Tibial artery (tissue), 4 donors: Measurements from ENCODE around the gene ABHD15.
A peak's percentile ranks its signal among the peaks of the same experiment; 100 is the strongest.

Experiments used
- DNase-seq, 2 donors: peaks; one replicate each; pipeline ENCODE4 v3.0.0-alpha.2; 2019
- H3K27ac ChIP-seq, 2 donors: fragments of 200-600 bp; sonication (generic) in 1 of 2; 1 replicate in 1 of 2; 2 replicates in 1 of 2; pipeline ENCODE4 v1.5.1; 2018 to 2019; ENCODE audit warnings: mild to moderate bottlenecking in 1 of 2
- H3K27me3 ChIP-seq, 2 donors: fragments of 200-600 bp; sonication (generic) in 1 of 2; one replicate each; pipeline versions ENCODE4 v1.5.1 to v1.6.0; 2016 to 2019
- H3K36me3 ChIP-seq, 3 donors: fragments of 200-600 bp; sonication (generic) in 2 of 3; one replicate each; pipeline ENCODE4 v1.5.1; 2016 to 2019; ENCODE audit warnings: mild to moderate bottlenecking in 2 of 3
- H3K4me1 ChIP-seq, 4 donors: fragments of 200-600 bp; sonication (generic) in 2 of 4; 1 replicate in 3 of 4; 2 replicates in 1 of 4; pipeline ENCODE4 v1.5.1; 2016 to 2019
- H3K4me3 ChIP-seq, 2 donors: fragments of 200-600 bp; sonication (generic) in 1 of 2; 1 replicate in 1 of 2; 2 replicates in 1 of 2; pipeline ENCODE4 v1.5.1; 2018 to 2019; ENCODE audit warnings: mild to moderate bottlenecking in 2 of 2
- H3K9me3 ChIP-seq, 3 donors: fragments of 200-600 bp; sonication (generic) in 1 of 3; one replicate each; pipeline ENCODE4 v1.5.1; 2016 to 2019
- intact Hi-C: fragments of 100-400 bp; cut with DNase I; formaldehyde crosslinking; loops from one replicate; pipeline ENCODE4 v1.15.0; 2023; ENCODE audit warnings: low total_unique reads
- TF ChIP-seq, protein P1 (sequence below), 2 experiments: fragments of 200-600 bp in 1 of 2; fragments of 450-650 bp in 1 of 2; IDR thresholded peaks; one replicate each; pipeline ENCODE4 v1.5.1; 2017 to 2019; ENCODE audit warnings: antibody characterized with exemption in 2 of 2, mild to moderate bottlenecking in 1 of 2, moderate library complexity in 1 of 2

The ABHD15 gene

DNA sequence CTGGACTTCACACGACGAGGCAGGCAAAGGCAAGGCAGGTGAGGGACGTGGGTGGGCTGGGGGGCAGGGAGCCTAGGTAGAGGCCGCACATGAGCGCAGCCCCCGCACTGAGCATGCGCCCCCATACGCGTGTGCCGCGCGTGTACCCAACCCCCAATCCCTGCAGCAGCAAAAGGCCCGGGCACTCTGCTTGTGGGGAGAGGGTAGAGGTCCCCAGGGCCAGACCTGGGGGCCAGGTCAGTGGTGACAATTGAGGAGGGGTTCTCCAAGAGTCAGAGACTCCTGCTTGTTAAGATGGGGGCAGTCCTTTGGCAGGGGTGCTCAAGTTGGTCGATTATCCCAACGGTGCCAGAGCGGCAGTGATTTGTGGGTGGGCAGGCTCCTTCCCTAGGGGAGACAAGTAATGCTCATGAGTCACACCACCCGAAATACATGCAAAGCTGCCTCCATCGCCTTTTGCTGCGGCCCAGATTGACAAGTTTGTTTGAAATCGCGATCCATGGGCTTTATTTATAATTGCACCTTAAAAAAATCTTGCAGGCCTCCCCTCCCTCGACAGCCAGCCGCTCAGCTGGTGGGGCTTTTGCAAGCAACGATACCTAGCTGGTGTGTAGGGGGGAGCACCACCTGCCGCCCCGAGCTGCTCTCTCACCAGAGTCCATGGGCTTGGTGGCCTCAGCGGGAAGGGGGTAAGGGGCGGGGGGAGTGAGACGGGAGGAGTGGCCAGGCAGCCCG, 23.7 kb upstream of the ABHD15 start:
- H3K4me3 ChIP-seq = peak overlapping the region; percentile 74
- TF ChIP-seq, protein P1, sequence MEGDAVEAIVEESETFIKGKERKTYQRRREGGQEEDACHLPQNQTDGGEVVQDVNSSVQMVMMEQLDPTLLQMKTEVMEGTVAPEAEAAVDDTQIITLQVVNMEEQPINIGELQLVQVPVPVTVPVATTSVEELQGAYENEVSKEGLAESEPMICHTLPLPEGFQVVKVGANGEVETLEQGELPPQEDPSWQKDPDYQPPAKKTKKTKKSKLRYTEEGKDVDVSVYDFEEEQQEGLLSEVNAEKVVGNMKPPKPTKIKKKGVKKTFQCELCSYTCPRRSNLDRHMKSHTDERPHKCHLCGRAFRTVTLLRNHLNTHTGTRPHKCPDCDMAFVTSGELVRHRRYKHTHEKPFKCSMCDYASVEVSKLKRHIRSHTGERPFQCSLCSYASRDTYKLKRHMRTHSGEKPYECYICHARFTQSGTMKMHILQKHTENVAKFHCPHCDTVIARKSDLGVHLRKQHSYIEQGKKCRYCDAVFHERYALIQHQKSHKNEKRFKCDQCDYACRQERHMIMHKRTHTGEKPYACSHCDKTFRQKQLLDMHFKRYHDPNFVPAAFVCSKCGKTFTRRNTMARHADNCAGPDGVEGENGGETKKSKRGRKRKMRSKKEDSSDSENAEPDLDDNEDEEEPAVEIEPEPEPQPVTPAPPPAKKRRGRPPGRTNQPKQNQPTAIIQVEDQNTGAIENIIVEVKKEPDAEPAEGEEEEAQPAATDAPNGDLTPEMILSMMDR (IDR thresholded peaks at IDR 0.05) = no peak
- DNase-seq = no peak
- intact Hi-C loops = loop anchor here (10.0 kb wide), 1 partner anchor 766 kb away; no protein-coding TSS in a partner anchor
- peak overlapping the region; percentile 77 to 86 for H3K27ac ChIP-seq
- no peaks in the 10 kb centered on the region for H3K9me3 ChIP-seq
- H3K36me3 ChIP-seq = no peaks in the 10 kb centered on the region
- no peaks in the 10 kb centered on the region for H3K27me3 ChIP-seq
- peaks cover 0 to 69% (median 63%) of the 10 kb centered on the region in 4 donors for H3K4me1 ChIP-seq

DNA sequence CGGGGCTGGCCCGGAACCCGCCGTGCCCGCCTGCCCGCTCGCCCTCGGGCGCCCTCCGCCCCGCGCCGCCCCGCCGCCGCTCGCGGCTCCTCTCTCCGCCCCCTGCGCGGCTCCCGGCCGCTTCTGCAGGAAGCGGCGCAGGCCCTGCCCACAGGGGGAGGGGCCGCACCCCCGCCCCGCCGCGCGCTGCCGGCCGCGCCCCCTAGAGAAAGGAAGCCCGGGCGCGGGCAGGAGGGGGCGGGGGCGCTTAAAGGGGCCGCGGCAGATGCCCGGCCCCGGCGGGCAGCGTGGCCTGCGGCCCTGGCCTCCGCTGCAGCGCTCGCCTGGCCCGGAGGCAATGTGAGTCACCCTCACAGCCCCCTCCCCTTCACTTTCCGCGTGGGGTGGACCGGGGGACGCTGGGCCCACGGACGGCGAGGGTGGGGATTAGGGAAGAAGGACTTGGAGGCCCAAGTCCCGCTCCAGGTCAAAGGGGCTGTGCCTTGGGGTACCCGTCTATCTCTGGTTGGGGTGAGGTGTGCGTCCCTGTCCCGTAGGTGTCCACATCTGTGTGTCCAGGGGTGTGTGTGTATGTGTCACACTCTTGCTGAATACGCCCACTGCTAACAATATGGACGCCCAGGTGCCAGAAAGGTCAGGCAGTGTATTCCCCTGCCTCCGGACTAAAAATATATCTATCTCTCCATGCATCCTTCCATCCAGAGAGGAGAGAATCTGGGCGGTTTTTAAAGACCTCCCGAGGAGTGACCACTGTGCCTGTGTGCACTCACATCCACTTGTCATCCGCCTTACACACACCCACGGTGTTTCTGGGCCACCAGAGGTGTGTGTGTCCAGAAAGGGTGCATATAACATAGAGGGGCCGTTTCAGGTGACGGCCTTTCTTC, 22.9 kb upstream of the ABHD15 start, which contains the start of gene GIT1:
TSS of gene GIT1 (minus strand) at position 125 of the 887 bp plus-strand sequence. CDS start 270 bp downstream, outside the sequence.
- DNase-seq = peak; percentile 82 to 92
- H3K4me3 ChIP-seq = peak within 1 kb of the TSS; percentile 74 to 93
- no peaks in the 10 kb centered on the region for H3K9me3 ChIP-seq
- intact Hi-C loops = loop anchor here (10.0 kb wide), 1 partner anchor 765 kb away; no protein-coding TSS in a partner anchor
- H3K27me3 ChIP-seq = no peaks in the 10 kb centered on the region
- peak within 1 kb of the TSS; percentile 84 to 86 for H3K27ac ChIP-seq
- TF ChIP-seq, protein P1 (IDR thresholded peaks at IDR 0.05) = peak in 1 of 2 experiments; percentile 14
- H3K36me3 ChIP-seq = no peaks in the 10 kb centered on the region
- H3K4me1 ChIP-seq = peaks cover 0 to 76% (median 70%) of the 10 kb centered on the region in 4 donors

DNA sequence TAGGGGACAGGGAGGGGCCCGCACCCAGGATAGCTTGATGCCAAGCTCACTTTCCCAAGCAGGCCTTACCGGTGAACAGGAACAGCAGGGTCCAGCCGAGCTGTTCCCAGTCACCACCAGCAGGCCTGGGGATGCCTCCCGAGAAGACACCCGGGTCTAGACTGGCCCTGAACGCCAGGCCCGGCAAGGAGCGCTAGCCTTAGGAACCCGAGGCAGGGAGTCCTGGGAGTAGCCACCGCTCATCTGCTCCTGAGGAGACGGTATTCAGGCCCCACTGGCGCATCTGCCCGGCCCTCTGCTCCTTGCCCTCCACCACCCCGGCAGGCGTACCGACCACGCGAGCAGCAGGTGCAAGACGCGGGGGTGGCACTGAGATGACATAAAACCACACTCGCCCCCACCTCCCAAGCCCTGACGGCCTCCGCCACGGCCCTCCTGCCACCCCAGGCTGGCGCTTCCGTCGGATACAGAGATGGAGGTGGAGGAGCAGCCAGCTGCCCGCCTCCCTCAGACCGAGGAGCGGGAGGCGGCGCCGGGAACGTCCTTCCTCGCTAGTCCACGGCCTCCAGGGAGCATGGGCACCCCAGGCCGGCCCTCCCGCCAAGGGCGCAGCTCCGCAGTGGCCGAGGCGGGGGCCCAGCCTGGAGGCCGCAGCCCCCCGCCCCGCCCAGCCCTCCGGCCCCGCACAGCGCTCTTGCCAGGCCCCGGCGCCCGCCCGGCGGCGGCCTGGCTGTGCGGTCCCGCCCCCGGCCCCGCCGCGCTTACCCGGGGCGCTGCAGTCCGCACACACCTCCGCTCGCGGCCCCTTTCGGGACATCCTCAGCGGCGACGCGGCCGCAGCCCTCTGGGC, 21.9 kb upstream of the ABHD15 start:
- intact Hi-C loops = no loop called here
- Histone ChIP-seq H3K27ac (peak overlapping the region; percentile 78 to 84), H3K9me3 (no peaks in the 10 kb centered on the region), H3K27me3 (no peaks in the 10 kb centered on the region), H3K4me1 (peaks cover 0 to 76% (median 69%) of the 10 kb centered on the region in 4 donors), H3K4me3 (peak overlapping the region; percentile 74 to 93), H3K36me3 (no peaks in the 10 kb centered on the region)
- no peak for DNase-seq
- TF ChIP-seq, protein P1 (IDR thresholded peaks at IDR 0.05) = no peak

DNA sequence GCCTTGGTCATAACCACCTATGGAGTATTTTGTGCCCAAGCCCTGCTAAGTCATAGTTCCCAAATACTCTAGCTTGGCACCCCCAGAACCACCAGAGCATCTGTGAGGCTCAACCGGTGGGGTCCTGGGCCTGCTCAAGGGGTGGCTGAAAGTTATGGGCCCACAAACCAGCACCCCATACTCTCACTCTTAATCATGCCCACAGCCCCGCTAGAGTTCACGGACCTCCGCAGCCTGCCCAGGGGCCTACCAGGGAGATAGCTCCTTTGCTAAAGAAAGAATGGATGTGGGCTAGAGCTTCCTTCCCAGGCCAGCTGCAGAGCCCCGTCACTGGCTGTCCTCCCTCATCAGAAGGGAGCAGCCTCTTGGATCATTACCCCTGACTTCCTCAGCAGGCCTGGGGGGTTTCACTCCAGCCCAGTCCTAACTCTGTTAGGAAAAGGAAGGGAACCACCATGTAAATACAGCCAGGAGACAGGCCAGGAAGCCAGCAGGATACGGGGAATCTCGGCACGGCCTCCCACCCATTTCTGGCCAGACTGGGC, 21.3 kb upstream of the ABHD15 start:
- peaks cover 0 to 76% (median 67%) of the 10 kb centered on the region in 4 donors for H3K4me1 ChIP-seq
- peaks cover 0 to 6% (median 0%) of the 10 kb centered on the region in 3 donors for H3K36me3 ChIP-seq
- intact Hi-C loops = no loop called here
- H3K27me3 ChIP-seq = no peaks in the 10 kb centered on the region
- H3K9me3 ChIP-seq = no peaks in the 10 kb centered on the region
- H3K27ac ChIP-seq = peak overlapping the region; percentile 78 to 84
- TF ChIP-seq, protein P1 (IDR thresholded peaks at IDR 0.05) = no peak
- no peak for DNase-seq
- peak overlapping the region; percentile 74 to 93 for H3K4me3 ChIP-seq
